ENCODE results near the gene TSPAN19. TPM values are rescaled to one million over a fixed set of nuclear protein-coding genes. Genes with fewer than 3 reads are reported as not detected.

TSPAN19 gene
- total and polyA plus RNA-seq, 2 of the 8 experiments (the other 6 are each of a cell fraction or from before 2014, with no cell fraction given) = 0.09 TPM; not detected in 1

- ChIA-PET POLR2A (ENCODE audit: partially characterized antibody) (no interaction called here), CTCF (ENCODE audit: partially characterized antibody) (no interaction called here)
- Histone ChIP-seq H2BK12ac (ENCODE audit: low read depth, low read length) (no peak overlapping the region), H4K91ac (replicated peaks; ENCODE audit: insufficient read length, low read length) (no peak overlapping the region), H3K18ac (ENCODE audit: extremely low read depth, low read length) (no peak overlapping the region), H3K27me3 (replicated peaks in 1 of 4; ENCODE audit: control insufficient read depth in 3 of 4, extremely low read depth in 1 of 4, insufficient read depth in 3 of 4, low read length in 3 of 4) (peaks cover 0 to 1% (median 0%) of the 10 kb centered on the region in 4 experiments; a peak in 1 of 7 replicates), H3K23ac (ENCODE audit: insufficient read length) (no peak overlapping the region), H2BK120ac (replicated peaks; ENCODE audit: low read depth, low read length) (no peak overlapping the region), H3K56ac (replicated peaks; ENCODE audit: insufficient read length, low read depth, low read length) (no peak overlapping the region), H2BK5ac (ENCODE audit: low read depth, low read length) (no peak overlapping the region), H4K5ac (ENCODE audit: insufficient read length, low read depth, low read length) (no peak overlapping the region), H3K4ac (replicated peaks; ENCODE audit: insufficient read length, low read depth, low read length) (no peak overlapping the region), H3K79me1 (ENCODE audit: low read depth, low read length) (no peaks in the 10 kb centered on the region), H2AFZ (ENCODE audit: low read length) (no peak overlapping the region), H2AK5ac (ENCODE audit: low read depth, low read length) (no peak overlapping the region), H3K4me2 (ENCODE audit: insufficient read depth in 1 of 2, low read depth in 2 of 2, low read length in 2 of 2) (no peak overlapping the region), H3K9ac (replicated peaks in 1 of 4; ENCODE audit: extremely low read depth in 1 of 4, low read depth in 3 of 4, low read length in 3 of 4) (no peak overlapping the region), H3K4me1 (replicated peaks in 1 of 4; ENCODE audit: control insufficient read depth in 3 of 4, insufficient read depth in 4 of 4, low read length in 3 of 4) (no peaks in the 10 kb centered on the region), H3K9me3 (ENCODE audit: insufficient read depth in 2 of 2, low read depth in 1 of 2, low read length in 1 of 2) (no peaks in the 10 kb centered on the region), H3K4me3 (ENCODE audit: extremely low read depth in 1 of 4, insufficient read depth in 2 of 4, low read depth in 3 of 4, low read length in 4 of 4) (no peak overlapping the region), H3K27ac (ENCODE audit: low read depth, low read length) (no peak overlapping the region), H3K23me2 (ENCODE audit: low read depth, low read length) (peaks cover 1% of the 10 kb centered on the region; the same call in 1 of the 2 replicates), H2BK15ac (ENCODE audit: low read length) (no peak overlapping the region), H4K20me1 (replicated peaks in 1 of 2; ENCODE audit: control insufficient read depth in 1 of 2, insufficient read depth in 2 of 2, low read length in 2 of 2) (no peaks in the 10 kb centered on the region), H3K14ac (ENCODE audit: insufficient read length) (no peak overlapping the region), H3K79me2 (ENCODE audit: control insufficient read depth in 1 of 2, insufficient read depth in 2 of 2, low read length in 2 of 2) (no peaks in the 10 kb centered on the region), H3K36me3 (ENCODE audit: control insufficient read depth in 2 of 4, insufficient read depth in 4 of 4, low read length in 3 of 4) (no peaks in the 10 kb centered on the region), H4K8ac (ENCODE audit: extremely low read depth, insufficient read depth, low read length) (no peak overlapping the region), H2BK20ac (ENCODE audit: low read length) (no peak overlapping the region)
- DNase-seq (ENCODE audit: low read depth in 1 of 2, low spot score in 2 of 2) = no peak
- WGBS, 2 experiments (ENCODE audit: extremely low coverage in 1 of 2, insufficient coverage in 1 of 2, insufficient read length in 1 of 2, insufficient replicate concordance in 2 of 2, low coverage in 1 of 2, low lambda C conversion rate in 2 of 2, missing lambda C conversion rate in 1 of 2) = 65% methylated on average over 1 of the region's 1 CpG; no CpG with 5 or more reads in 1 of the 2 experiments
- FAIRE-seq = no peak
- TF ChIP-seq SIX5 (IDR thresholded peaks at IDR 0.05; ENCODE audit: low read depth, low read length) (no peak), RFX5 (IDR thresholded peaks at IDR 0.05; ENCODE audit: borderline replicate concordance, low read depth, low read length) (no peak), TAF7 (optimal IDR thresholded peaks at IDR 0.05; ENCODE audit: borderline replicate concordance, low read depth, low read length) (no peak), KDM4A (IDR thresholded peaks at IDR 0.05; ENCODE audit: low read depth, low read length, severe bottlenecking) (no peak), SP1 (IDR thresholded peaks at IDR 0.05; ENCODE audit: low read depth, low read length) (no peak), POLR2AphosphoS5 (IDR thresholded peaks at IDR 0.05; ENCODE audit: low read depth, low read length) (no peak), YY1 (IDR thresholded peaks at IDR 0.05; ENCODE audit: low read depth, low read length) (no peak), CTBP2 (IDR thresholded peaks at IDR 0.05; ENCODE audit: borderline replicate concordance, insufficient read depth, insufficient read length, low read length) (no peak), CBX5 (IDR thresholded peaks at IDR 0.05; ENCODE audit: low read depth, low read length) (no peak), RAD21 (IDR thresholded peaks at IDR 0.05 in 1 of 2, conservative IDR thresholded peaks at IDR 0.05 in 1 of 2; ENCODE audit: low read depth in 2 of 2, low read length in 2 of 2) (no peak), GABPA (IDR thresholded peaks at IDR 0.05; ENCODE audit: borderline replicate concordance, insufficient read depth, low read length) (no peak), CHD2 (IDR thresholded peaks at IDR 0.05; ENCODE audit: low read length) (no peak), HDAC6 (IDR thresholded peaks at IDR 0.05; ENCODE audit: low read depth, low read length) (no peak), POLR2A (IDR thresholded peaks at IDR 0.05; ENCODE audit: control extremely low read depth in 1 of 2, low read depth in 2 of 2, low read length in 2 of 2) (no peak)
- TF ChIP-seq, protein P1, sequence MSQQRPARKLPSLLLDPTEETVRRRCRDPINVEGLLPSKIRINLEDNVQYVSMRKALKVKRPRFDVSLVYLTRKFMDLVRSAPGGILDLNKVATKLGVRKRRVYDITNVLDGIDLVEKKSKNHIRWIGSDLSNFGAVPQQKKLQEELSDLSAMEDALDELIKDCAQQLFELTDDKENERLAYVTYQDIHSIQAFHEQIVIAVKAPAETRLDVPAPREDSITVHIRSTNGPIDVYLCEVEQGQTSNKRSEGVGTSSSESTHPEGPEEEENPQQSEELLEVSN (IDR thresholded peaks at IDR 0.05) = no peak
Observed at GRCh38 chr12:85041395-85041794, 5.3 kb upstream of the TSPAN19 start.

All from H1 (cell line).